A549 treated with GW870086 at 1 μM for 4 hours (cell line): ENCODE results near the gene CSPG5. TPM values are rescaled to one million over a fixed set of nuclear protein-coding genes. Genes with fewer than 3 reads are reported as not detected.

Experiments
- total RNA-seq: library from RNA; stranded (reverse); fragments of 200-300 nt; extraction: Qiagen RNA extraction; gene quantifications from 5 replicates; pipeline ENCODE4 v1.2.3, GENCODE V29; 2022; ENCODE audit warnings: low read depth

The CSPG5 gene, protein sequence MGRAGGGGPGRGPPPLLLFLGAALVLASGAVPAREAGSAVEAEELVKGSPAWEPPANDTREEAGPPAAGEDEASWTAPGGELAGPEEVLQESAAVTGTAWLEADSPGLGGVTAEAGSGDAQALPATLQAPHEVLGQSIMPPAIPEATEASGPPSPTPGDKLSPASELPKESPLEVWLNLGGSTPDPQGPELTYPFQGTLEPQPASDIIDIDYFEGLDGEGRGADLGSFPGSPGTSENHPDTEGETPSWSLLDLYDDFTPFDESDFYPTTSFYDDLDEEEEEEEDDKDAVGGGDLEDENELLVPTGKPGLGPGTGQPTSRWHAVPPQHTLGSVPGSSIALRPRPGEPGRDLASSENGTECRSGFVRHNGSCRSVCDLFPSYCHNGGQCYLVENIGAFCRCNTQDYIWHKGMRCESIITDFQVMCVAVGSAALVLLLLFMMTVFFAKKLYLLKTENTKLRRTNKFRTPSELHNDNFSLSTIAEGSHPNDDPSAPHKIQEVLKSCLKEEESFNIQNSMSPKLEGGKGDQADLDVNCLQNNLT
- 0.96 to 1.2 TPM (median 1.1 TPM) in 5 replicates for total RNA-seq

DNA sequence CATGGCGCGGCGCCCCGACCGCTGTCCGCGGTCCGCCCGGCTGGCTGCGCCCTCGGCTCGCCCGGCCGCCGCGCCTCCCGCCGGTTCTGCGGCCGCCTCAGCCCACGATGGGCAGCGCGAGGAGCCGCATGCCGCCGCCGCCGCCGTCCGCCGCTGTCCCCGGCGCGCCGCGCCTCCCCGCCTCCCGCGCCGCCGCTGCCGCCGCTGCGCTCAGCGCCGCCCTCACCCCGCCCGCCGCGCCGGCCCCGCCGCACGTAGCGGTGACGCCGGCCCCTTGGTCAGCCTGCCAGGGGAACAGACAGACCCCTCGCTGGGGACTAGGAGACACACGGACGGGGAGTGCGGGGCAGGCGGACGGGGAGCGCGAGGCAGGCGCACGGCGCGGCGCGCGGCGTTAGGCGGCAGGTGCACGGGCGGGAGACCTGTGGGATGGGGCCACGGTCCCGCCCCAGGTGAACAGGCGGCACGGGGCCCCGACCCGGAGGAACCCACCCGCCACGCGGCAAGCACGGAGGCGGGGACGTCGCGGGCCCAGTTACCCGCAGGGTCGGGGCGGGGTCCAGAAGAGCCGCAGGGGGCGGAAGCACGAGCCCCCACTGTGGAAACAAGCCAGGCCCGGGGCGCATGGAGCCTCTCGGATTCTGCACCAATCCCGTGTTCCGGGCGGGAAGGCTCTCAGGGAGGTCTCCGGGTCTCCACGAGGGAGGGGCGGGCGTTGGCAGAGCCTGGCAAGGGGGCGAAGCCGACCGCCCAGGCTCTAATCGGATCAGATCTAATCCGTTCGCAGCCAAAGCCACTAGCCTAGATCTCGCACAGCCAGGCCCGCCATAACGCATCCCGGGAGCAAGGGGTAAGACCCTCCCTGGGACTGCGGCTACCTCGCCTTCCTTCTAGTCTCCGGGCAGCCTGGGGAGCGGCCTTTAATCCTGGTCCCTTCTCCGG, at the start of gene CSPG5:
Gene CSPG5 (minus strand): TSS at position 175 of the 942 bp plus-strand sequence. CDS start 172 bp downstream, at position 3.

DNA sequence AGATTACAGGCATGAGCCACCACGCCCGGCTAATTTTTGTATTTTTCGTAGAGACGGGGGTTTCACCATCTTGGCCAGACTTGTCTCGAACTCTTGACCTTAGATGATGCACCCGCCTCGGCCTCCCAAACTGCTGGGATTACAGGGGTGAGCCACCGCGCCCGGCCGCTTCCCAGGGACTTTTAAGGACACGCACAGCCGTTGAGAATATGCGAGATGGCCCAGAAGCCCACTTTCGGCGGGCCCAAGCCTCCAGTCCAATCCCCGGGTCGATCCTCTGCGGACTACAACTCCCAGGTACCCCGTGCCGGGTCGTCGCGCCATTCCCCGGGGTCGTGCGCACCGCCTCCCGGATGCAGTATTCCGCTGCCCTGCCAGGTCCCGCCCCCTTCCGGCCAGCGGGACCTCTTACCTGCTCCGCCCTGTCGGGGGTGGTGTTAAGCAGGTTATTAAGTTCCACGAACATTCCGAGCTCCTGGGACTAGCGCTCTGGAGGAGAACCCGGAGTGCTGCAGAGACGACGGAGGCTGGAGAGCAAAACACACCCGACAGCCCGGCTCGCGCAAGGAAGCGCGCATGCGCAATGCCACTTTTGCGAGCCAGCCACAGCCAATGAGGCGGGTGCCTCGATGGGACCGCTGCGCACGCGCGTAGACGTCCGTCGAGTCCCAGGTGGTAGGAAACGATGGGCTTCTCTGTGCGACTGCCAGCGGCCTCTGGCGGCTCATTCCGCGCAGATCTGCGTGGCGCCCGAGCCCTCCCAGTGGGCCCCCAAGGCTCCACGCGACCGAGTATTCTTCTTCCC, 65.3 kb downstream of the CSPG5 start, which contains the start of gene ELP6:
Gene ELP6 (minus strand): TSS at position 588 of the 805 bp plus-strand sequence. CDS start 122 bp downstream, at position 466.

Other genes with a start within 250 kb of the CSPG5 start
- gene PTPN23, start 197.8 kb downstream of the CSPG5 start, total RNA-seq = 17.1 to 22.4 TPM (median 20.9 TPM) in 5 replicates
- 22.6 to 31.5 TPM (median 28.2 TPM) in 5 replicates for gene SCAP, start 102.9 kb downstream of the CSPG5 start, total RNA-seq
- 24.7 to 27.1 TPM (median 26.0 TPM) in 5 replicates for gene ELP6, start 65.2 kb downstream of the CSPG5 start, total RNA-seq
- gene SMARCC1, start 203.0 kb upstream of the CSPG5 start, total RNA-seq = 20.1 to 26.6 TPM (median 25.4 TPM) in 5 replicates
- 38.6 to 47.3 TPM (median 43.7 TPM) in 5 replicates for gene DHX30, start 224.3 kb upstream of the CSPG5 start, total RNA-seq